GM18867 (cell line): ENCODE measurements around the gene PFKL.

Source experiments
- ATAC-seq: cut with Tn5 transposase; IDR thresholded peaks from one replicate; pipeline ENCODE4 v1.9.1; 2021; ENCODE audit warnings: mild to moderate bottlenecking, moderate library complexity; ENCODE audit not compliant: unreplicated experiment

PFKL gene

DNA sequence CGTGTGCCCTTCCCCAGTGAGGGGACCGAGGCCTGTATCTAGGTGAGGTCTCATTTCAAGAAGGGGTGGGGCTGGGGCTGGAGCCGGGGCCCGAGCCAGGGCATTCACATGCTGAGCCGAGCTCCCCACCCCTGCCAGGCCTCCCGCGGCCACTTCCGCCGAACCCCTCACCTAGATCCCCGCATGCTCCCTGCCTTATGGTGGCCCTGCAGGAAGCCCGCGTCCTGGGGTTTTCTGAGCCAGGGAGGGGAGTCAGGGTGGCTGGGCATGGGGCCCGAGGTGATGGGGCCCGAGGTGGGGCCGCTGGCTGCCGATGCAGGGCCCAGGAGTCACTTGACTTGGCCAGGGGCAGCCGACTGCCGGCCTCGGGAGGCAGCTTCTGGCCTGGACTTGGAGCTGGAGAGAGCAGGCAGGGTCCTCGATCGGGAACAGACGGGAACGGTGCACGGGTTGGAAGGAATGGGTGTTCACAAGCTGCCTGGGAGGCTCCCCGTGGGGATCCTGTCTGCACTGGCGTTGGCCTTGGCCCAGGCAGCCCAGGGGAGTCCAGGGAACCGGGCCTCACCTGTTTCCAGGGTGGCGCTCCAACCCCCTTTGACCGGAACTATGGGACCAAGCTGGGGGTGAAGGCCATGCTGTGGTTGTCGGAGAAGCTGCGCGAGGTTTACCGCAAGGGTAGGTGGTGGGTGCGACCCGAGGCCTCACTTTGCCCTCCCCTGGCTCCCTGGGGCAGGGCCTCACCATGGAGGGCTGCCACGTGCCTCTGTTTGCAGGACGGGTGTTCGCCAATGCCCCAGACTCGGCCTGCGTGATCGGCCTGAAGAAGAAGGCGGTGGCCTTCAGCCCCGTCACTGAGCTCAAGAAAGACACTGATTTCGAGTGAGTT, 25.8 kb downstream of the PFKL start:
- ATAC-seq: no peak

DNA sequence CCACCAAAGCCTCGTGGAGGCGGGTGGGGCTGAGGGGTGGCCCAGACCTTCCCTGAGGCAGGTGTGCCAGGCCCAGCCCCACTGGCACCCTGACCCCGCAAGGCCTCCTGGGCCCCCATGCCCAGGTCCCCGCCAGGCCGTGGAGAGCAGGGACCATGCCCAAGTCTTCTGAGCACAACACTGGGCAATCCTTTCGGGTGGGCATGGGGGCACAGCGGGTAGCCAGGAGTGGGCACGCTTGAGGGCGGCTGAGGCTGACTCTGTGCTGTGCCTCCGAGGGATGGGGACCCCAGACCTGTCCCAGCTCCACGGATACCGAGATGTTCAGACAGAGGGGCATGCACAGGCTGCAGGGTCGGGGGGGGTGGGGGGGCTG, 26.4 kb downstream of the PFKL start:
- no peak for ATAC-seq

DNA sequence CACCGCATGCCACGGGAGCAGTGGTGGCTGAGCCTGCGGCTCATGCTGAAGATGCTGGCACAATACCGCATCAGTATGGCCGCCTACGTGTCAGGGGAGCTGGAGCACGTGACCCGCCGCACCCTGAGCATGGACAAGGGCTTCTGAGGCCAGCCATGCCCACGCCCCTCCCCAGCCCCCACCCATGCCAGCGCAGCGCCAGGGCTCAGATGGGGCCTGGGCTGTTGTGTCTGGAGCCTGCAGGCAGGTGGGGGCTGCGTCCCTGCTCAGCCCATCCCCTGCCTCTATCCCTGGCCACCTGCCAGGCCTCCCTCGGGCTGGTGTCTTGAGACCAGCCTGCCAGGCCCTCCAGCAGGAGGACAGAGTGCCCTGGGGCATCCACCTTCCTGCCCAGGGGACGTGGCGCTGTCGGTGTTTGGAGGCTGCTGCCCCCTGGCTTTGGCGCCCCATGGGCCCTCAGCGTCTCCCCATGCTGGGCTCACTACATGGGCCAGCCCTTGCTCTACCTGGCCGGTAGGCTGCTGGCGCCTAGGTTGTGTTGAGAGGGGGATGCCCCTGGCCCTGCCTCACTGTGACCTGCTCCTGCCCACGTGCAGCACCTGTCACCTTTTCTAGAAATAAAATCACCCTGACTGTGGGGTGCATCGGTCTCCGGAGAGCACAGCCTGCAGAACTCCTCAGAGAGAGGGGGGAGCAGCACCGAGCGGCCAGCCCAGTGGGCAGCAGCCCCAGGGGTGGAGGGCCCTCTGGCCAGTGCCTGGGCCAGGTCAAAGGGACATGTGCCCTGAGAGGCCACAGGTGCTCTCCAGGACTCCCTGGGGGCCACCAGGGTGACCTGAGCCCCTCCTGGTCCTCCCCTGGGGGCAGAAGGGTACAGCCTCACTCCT, 27.1 kb downstream of the PFKL start:
- ATAC-seq: no peak

DNA sequence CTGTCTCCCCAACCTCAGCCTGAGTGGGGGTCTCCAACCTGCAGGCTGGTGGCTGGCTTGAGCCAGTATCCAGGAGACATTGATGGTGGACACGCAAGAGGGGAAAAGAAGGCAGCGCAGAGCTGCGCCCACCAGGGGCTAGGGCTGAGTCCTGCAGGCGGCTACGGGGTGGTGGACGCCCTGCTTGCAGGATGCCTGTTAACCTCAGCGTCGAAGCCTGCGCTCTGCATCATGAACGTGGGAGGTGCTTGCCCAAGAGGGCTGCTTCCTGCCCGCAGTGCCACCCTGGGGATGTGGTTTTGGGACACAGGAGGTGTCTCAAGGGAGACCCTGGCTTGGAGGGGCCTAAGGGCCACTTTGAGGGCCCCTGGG, 27.7 kb downstream of the PFKL start:
- no peak for ATAC-seq

DNA sequence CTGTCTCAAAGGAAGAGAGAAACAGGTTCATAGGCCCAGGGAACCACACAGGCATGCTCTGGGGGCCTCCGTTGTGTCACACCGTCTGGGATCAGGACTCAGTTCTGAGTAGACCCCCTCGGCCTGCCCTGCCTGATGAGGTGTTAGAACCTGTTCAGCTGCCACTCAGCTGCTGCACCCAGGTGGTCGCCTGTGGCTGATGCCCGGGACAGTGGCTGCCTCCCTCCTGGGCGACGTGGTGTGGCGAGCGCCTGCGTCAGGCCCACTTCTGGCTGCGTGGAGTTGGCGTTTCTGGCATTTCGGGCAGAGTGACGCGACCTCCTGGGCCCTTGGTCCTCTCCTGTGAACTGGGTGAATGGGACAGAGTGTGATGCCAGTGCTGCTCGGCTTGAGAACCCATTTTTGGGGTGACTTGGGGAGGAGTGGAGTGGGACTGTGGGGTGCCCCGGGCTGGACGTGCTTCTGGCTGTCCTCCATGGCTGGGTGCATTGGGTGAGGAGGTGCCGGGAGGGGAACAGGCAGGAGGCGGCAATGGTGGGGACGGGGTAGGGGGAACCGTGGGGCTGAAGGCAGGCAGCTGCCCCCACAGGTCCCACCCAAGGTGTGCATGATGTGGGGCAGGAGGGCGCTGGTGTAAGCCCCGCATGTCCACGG, 28.5 kb downstream of the PFKL start:
- no peak for ATAC-seq

DNA sequence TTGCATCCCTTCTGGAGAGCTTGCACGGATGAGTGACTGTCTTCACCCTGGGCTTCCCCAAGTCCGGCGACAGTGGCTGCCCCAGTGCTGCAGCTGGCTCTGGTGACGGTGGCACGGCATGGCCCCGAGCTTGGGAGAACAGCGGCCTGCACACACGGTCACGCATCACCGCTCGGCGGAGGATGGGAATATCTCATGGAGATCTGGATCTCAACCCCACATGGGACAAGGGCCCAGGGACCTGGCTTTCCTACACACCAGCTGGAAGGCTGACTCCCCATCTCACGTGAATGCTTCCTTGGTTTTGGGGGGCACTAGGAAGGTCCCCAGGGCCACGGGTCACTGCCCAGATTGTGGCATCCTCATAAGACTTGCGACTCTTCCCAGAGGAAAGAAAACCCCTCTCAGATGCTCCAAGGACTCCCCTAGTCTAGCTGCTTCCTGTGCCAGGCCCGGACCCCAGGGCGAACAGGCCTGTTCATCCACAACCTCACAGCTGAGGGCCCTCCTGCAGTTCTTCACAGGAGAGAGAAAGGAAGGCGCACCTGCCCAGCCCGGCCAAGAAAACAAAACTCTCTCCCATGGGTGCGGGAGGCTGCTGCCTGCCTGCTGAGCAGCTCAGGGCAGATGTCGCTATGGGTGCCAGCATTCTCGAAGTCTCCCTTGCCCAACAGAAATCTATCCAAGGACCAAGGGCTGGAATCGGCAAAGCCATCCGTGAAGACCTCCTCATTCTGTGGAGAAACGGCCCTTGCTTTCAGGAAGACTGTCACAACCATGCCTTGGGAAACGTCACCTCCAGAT, 29.4 kb downstream of the PFKL start:
- no peak for ATAC-seq

DNA sequence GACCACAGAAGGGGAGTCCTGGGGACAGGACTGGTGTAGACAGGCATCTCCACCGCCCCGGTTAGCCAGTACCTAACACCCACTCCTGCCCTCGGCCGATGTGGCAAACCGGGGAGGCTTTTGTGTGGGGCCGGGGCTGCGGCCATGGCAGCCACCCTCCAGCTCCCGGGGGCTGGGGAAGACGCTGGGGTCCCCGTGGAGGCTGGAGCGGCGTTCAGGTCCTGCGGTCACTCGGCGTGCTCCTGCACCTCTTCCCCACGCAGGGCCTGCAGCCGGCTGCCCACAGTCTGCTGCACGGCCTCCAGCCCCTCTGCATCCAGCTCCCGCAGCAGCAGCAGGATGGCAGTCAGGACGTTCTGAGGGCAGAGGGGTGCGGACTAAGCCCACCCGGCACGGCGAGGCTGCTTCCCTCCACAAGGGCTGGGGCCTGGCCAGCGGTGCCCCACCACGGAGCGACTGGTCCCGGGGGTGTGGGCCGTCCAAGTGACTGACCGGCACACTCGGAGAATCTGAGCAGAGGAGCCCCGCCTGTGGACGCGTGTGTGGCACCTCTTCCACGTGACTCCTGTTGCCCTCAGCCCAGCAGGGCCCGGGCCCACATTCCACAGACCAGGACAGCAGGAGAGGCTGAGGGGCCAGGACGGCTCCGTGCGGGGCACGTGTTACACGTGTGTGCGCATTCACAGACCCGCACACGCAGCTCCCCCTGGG, 30.3 kb downstream of the PFKL start:
- ATAC-seq: no peak

DNA sequence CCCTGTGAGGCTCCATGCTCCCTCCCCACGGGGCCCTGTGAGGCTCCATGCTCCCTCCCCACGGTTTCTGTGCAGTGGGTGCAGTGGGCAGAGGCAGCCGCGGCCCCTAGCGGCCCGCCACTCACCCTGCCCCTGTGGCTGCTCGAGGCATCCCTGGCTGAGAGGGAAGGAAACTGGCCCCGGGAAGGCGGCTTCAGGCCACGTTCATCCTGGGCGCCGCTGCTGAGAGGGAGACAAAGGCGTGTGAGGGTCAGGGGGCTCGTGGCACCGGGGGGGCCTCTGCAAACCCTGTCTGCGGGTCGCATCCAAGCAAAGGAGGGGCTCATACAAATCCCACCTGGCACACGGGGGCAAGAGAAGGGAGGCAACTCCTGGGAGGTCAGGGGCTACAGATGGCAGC, 30.8 kb downstream of the PFKL start:
- no peak for ATAC-seq

DNA sequence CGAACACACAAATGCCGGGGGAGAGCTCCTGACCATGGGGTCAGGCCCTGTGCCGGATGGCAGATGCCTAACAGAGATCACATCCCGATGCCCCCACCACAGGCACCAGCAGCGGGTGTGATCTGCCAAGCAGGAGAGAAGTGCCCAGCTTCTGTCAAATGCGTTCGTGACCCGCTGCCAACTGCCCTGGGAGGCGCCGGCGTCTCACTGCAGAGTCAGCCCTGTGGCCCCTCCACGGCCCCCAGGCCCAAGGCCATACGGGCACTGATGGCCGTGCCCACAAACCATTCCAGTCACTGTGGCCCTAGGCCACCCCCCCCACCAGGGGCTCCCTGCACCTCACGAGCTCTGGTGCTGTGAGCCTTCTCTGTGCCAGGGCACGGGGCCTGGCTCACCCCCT, 31.4 kb downstream of the PFKL start:
- ATAC-seq: no peak

DNA sequence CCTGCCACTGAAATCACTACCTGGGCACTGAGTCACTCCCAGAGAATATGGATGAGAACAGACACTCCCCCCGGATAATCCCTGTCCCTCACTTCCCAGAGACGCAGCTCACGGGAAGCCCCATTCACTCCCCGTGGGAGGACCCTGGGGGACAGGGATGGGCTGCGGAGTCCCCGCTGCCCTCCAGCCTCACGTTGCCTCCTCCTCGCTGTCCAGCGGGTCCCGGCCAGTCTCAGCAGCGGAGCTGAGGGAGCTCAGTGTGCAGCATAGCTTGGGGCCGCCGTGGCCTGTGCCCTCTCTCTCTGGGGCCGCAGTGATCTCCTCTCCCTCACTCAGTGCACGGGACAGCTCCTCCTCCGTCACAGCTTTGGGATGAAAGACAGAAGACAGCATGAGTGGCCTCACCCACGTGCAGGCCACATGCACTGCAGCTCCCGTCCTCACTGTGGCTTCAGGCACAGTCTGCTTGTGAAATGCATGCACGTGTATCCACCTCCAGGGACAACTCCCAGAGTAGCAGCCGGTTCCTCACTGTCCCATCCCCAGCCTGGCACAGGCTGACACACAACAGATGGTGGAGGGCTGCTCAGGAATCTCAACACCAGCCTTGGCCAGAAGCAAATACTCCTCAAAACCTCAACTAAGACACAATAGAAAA, 31.9 kb downstream of the PFKL start:
- no peak for ATAC-seq

DNA sequence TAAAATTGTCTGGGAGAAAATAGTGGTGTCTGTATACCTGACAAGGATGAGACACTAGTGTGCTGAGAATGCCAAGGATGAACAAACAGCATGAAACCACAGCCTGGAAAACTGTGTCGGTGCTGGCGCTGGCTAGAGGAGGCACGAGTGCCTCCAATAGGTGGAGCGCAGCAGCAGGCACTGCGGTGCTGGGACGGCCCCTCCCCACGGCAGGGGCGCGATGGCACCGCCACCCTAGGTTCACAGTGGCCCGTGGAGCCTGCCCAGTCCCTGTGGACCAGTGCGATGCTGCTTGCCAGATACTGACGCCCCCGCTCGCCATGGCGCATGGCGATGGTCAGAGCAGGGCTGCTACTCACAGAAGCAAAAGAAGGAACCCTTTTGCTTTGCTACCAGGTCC, 32.5 kb downstream of the PFKL start:
- ATAC-seq: no peak

DNA sequence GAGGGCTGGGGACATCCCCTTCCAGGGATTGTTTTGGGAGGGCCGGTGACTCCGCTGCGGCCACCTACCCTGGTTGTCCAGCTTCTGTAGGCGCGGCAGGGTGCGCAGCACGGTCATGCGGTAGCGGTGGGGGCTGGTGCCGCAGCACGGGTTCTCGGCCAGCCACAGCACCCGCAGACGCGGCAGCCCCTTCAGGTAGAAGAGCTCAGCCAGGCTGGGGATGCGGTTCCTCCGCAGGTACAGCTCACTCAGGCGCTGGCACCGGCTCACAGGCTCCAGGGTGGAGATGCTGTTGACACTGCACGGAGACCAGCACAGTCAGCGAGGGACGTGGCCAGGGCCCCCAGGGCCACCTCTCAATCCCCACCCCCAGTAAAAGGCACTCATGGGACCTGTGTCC, 33.1 kb downstream of the PFKL start:
- no peak for ATAC-seq

DNA sequence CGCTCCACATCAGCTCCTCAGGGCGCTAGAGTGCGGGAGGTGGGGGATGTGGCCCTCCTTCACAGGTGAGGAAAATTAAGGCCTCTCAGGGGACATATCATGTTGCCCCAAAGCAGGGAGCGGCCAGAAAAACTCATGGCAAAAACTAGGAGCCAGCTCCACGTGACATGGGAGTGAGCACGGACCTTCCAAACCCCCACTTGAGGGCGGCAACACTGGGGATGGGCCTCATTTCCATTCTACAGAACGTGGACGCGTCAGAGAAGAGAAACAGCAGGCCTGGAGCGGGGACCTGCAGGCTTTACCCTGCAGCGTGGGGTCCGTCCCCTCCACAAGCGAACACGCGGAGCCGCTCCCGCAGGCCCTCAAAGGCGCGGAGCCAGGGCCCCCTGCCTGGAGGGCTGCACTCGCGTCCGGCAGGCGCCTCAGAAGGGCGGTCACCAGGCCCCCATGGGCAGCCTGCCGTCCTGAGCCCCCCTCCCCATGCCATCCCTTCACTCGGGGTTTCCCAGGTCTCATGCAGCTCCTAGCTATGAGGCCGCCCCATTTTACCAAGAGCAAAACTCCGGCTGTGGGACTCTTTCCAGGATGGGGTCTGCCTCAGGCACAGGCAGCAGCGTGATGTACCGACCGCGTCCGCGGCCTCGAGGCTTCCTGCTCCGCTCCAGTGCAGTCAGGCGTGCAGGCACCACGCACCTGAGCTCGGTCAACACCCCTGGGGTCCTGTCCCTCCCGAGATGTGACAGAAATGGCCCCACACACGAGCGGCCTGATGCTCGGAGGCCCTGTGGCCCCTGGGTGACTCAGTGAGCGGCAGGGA, 33.9 kb downstream of the PFKL start:
- ATAC-seq: no peak

DNA sequence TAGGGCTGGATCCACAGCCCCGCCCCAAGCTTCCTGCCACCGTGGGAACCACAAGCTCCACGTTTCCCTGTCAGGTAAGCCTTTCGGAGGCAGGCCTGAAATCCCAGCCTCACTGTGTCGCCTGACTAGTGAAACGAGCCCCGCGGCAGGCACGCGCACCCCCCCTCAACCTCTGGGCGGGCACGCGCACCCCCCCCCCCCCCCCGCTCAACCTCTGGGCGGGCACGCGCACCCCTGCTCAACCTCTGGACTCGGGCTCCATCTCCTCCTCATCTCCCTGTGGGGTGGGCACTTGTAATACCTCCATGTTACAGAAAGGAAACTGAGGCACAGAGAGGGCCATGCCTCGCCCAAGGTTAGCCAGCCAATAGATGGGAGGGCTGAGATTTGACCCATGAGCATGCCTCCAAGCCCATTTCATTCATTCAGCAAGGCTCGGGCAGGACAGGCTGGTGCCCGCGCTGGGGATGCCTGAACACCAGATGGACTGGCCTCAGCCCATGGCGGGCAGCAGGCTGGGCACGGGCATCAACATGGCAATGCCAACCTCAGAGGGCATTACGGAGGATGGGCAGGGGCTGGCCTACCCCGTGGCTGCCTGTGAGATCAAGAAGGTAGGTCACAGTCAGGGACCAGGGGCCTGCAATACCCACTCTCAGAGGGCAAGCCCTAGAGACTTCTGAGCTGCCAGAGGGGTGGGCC, 34.6 kb downstream of the PFKL start:
- ATAC-seq: no peak

DNA sequence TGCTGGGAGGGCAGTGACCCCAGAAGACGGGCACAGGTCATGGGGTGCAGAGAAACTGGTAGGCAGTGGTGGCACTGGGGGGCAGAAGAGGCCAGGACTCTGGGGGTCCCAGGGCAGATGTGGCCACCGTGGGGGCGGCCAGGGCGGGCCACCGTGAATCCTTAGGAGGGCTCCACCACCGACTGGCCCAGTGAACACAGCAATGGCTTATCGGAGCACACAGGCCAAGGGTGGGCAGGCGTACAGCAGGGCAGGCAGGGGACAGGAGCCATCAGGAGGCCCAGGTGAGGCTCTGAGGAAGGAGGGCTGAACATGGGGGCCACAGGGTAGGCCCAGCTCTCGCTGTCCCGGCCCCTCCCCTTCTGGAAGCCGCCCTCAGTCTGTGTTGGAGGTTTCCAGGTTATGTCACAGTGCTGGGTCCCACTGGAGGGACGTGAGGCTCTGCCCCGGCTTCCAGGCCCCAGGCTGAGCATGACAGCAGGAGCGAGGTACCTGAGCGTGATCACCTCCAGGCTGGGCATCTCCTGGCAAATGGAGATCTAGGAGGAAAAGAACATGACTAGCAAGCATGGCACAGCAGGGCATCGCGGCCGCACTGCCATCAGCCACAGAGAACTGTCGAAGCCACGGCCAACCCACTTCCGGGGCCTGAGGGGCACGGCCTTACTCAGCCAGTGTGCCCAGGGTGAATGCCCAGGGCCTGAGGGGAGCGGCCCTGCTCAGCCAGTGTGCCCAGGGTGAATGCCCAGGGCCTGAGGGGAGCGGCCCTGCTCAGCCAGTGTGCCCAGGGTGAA, 35.6 kb downstream of the PFKL start:
- ATAC-seq: no peak

DNA sequence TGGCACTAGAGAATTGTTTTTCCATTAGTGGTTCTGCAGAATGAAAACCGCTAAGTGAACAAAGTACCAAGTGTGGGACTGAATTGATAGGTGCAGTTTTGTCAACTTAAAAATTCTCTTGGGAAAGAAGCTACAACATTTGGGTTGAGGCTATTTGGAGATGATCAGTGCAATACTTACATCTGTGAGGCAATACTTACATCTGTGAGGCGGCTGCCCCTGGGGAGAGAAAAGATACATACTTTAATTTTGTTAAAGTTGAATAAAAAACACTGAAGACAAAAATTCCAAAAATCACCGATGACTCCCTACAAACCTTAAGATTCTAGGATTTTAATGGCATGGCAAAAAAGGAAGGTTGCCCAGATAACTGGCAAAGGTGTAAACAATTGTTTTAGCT, 37.6 kb downstream of the PFKL start:
- ATAC-seq: no peak
